ENCODE measurements around the gene CAPN5. TPM values are rescaled to one million over a fixed set of nuclear protein-coding genes. Genes with fewer than 3 reads are reported as not detected.

CAPN5 gene
- total and polyA plus RNA-seq, 2 of the 8 experiments (the other 6 are each of a cell fraction or from before 2014, with no cell fraction given) = 21.5 to 22.4 TPM

DNA sequence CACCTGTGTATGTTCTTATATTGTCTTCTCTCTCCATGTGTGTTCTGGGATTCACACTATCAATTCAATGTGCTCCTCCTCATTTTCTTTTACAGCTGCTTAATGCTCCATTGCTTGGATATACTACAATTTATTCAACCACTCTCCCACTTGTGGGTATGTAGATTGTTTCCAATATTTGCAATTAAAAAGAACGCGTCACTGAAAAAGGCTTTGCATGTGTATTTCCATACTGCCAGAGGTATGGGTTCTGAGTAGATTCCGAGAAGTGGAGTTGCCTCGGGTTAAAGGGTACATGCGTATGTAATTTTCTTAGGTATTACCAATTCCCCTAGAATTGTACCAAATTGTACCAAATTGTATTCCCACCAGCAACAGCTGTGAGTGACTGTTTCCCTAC, 7.0 kb upstream of the CAPN5 start:
- no peak overlapping the region for H4K5ac ChIP-seq (ENCODE audit: insufficient read length, low read depth, low read length)
- ChIA-PET POLR2A (ENCODE audit: partially characterized antibody) (no interaction called here), CTCF (ENCODE audit: partially characterized antibody) (interaction anchor here (0.8 to 3.0 kb wide), 5 partner anchors 12 to 41 kb away, joined by 4 to 15 read pairs (median 7); no protein-coding TSS in a partner anchor)
- no peak overlapping the region for H2BK12ac ChIP-seq (ENCODE audit: low read depth, low read length)
- H4K20me1 ChIP-seq (replicated peaks in 1 of 2; ENCODE audit: control insufficient read depth in 1 of 2, insufficient read depth in 2 of 2, low read length in 2 of 2) = no peaks in the 10 kb centered on the region
- no peak overlapping the region for H3K27ac ChIP-seq (ENCODE audit: low read depth, low read length)
- H2BK5ac ChIP-seq (ENCODE audit: low read depth, low read length) = no peak overlapping the region
- DNase-seq (ENCODE audit: low read depth in 1 of 2, low spot score in 2 of 2) (no peak), FAIRE-seq (no peak)
- no peaks in the 10 kb centered on the region for H3K9me3 ChIP-seq (ENCODE audit: insufficient read depth in 2 of 2, low read depth in 1 of 2, low read length in 1 of 2)
- no peak overlapping the region for H2BK15ac ChIP-seq (ENCODE audit: low read length)
- H3K9ac ChIP-seq (replicated peaks in 1 of 4; ENCODE audit: extremely low read depth in 1 of 4, low read depth in 3 of 4, low read length in 3 of 4) = no peak overlapping the region
- no peak overlapping the region for H3K23ac ChIP-seq (ENCODE audit: insufficient read length)
- no peaks in the 10 kb centered on the region for H3K79me1 ChIP-seq (ENCODE audit: low read depth, low read length)
- H2AK5ac ChIP-seq (ENCODE audit: low read depth, low read length) = no peak overlapping the region
- 82% methylated on average over 5 of the region's 5 CpGs; no CpG with 5 or more reads in 1 of the 2 experiments for WGBS, 2 experiments (ENCODE audit: extremely low coverage in 1 of 2, insufficient coverage in 1 of 2, insufficient read length in 1 of 2, insufficient replicate concordance in 2 of 2, low coverage in 1 of 2, low lambda C conversion rate in 2 of 2, missing lambda C conversion rate in 1 of 2)
- H3K27me3 ChIP-seq (replicated peaks in 1 of 4; ENCODE audit: control insufficient read depth in 3 of 4, extremely low read depth in 1 of 4, insufficient read depth in 3 of 4, low read length in 3 of 4) = no peaks in the 10 kb centered on the region; a peak in 3 of 7 replicates
- H3K23me2 ChIP-seq (ENCODE audit: low read depth, low read length) = no peaks in the 10 kb centered on the region
- H3K79me2 ChIP-seq (ENCODE audit: control insufficient read depth in 1 of 2, insufficient read depth in 2 of 2, low read length in 2 of 2) = no peaks in the 10 kb centered on the region
- no peak for TF ChIP-seq SAP30 (IDR thresholded peaks at IDR 0.05; ENCODE audit: insufficient read depth, insufficient replicate concordance, low read length)
- no peak overlapping the region for H4K8ac ChIP-seq (ENCODE audit: extremely low read depth, insufficient read depth, low read length)
- H3K18ac ChIP-seq (ENCODE audit: extremely low read depth, low read length) = no peak overlapping the region
- no peak overlapping the region for H2AFZ ChIP-seq (ENCODE audit: low read length)
- H3K4me1 ChIP-seq (replicated peaks in 1 of 4; ENCODE audit: control insufficient read depth in 3 of 4, insufficient read depth in 4 of 4, low read length in 3 of 4) = no peaks in the 10 kb centered on the region
- no peak overlapping the region for H3K4me2 ChIP-seq (ENCODE audit: insufficient read depth in 1 of 2, low read depth in 2 of 2, low read length in 2 of 2)
- H3K14ac ChIP-seq (ENCODE audit: insufficient read length) = no peak overlapping the region
- H3K36me3 ChIP-seq (ENCODE audit: control insufficient read depth in 2 of 4, insufficient read depth in 4 of 4, low read length in 3 of 4) = no peaks in the 10 kb centered on the region
- no peak overlapping the region for H3K4ac ChIP-seq (replicated peaks; ENCODE audit: insufficient read length, low read depth, low read length)
- H2BK120ac ChIP-seq (replicated peaks; ENCODE audit: low read depth, low read length) = no peak overlapping the region
- H4K91ac ChIP-seq (replicated peaks; ENCODE audit: insufficient read length, low read length) = no peak overlapping the region
- no peak overlapping the region for H3K56ac ChIP-seq (replicated peaks; ENCODE audit: insufficient read length, low read depth, low read length)
- no peak overlapping the region for H3K4me3 ChIP-seq (ENCODE audit: extremely low read depth in 1 of 4, insufficient read depth in 2 of 4, low read depth in 3 of 4, low read length in 4 of 4)
- no peak overlapping the region for H2BK20ac ChIP-seq (ENCODE audit: low read length)
